Kidney epithelial cell (primary cell): ENCODE results near the gene TMEM63A. TPM values are rescaled to one million over a fixed set of nuclear protein-coding genes. Genes with fewer than 3 reads are reported as not detected.

Experiments
- DNase-seq: peaks from one replicate; pipeline ENCODE4 v3.0.0-alpha.2; 2010; ENCODE audit warnings: low read depth
- H3K27me3 ChIP-seq: 2 replicates; pipeline ENCODE4 v1.6.0; 2011; ENCODE audit warnings: low read length; ENCODE audit not compliant: control insufficient read depth, insufficient read depth
- H3K36me3 ChIP-seq: 2 replicates; pipeline ENCODE4 v1.5.1; 2011; ENCODE audit warnings: low read length; ENCODE audit not compliant: control insufficient read depth, insufficient read depth
- H3K4me3 ChIP-seq: 2 replicates; pipeline ENCODE4 v1.5.1; 2011; ENCODE audit warnings: low read depth, mild to moderate bottlenecking, control low read depth, low read length
- CTCF ChIP-seq: IDR thresholded peaks from 2 replicates; pipeline ENCODE4 v1.5.1; 2011; ENCODE audit warnings: mild to moderate bottlenecking, moderate library complexity, low read length, control low read depth, inconsistent platforms; ENCODE audit not compliant: insufficient read depth, poor library complexity, severe bottlenecking
- total RNA-seq: library from RNA; depleted of rRNA; stranded (reverse); fragments of >200 nt; gene quantifications from 2 replicates; pipeline ENCODE4 v1.2.3, GENCODE V29; 2015

The TMEM63A gene
- total RNA-seq, 1 donor from 2014 or later: 17.5 TPM

- no peak for DNase-seq
- Histone ChIP-seq H3K27me3 (no peaks in the 10 kb centered on the region), H3K4me3 (no peak overlapping the region), H3K36me3 (peaks cover 2% of the 10 kb centered on the region)
- TF ChIP-seq CTCF: no peak
Measured at GRCh38 chr1:225870911-225871310, 11.3 kb downstream of the TMEM63A start.

- TF ChIP-seq CTCF: no peak
- Histone ChIP-seq H3K36me3 (peaks cover 2% of the 10 kb centered on the region), H3K4me3 (no peak overlapping the region), H3K27me3 (no peaks in the 10 kb centered on the region)
- no peak for DNase-seq
Measured at GRCh38 chr1:225868631-225869330, 13.4 kb downstream of the TMEM63A start.

GRCh38 chr1:225866981-225867380 is 15.2 kb downstream of the TMEM63A start:
- no peak for TF ChIP-seq CTCF
- H3K36me3 ChIP-seq: peaks cover 1% of the 10 kb centered on the region
- H3K4me3 ChIP-seq: no peak overlapping the region
- DNase-seq: no peak
- H3K27me3 ChIP-seq: no peaks in the 10 kb centered on the region

- Histone ChIP-seq H3K4me3 (no peak overlapping the region), H3K27me3 (no peaks in the 10 kb centered on the region), H3K36me3 (peaks cover 1% of the 10 kb centered on the region)
- TF ChIP-seq CTCF: no peak
- DNase-seq: no peak
Measured at GRCh38 chr1:225866061-225866837, 15.9 kb downstream of the TMEM63A start.

- Histone ChIP-seq H3K4me3 (no peak overlapping the region), H3K27me3 (no peaks in the 10 kb centered on the region), H3K36me3 (peaks cover 1% of the 10 kb centered on the region)
- no peak for DNase-seq
- no peak for TF ChIP-seq CTCF
Measured at GRCh38 chr1:225865514-225865913, 16.7 kb downstream of the TMEM63A start.
